ENCODE results near the gene TACC3. TPM values are rescaled to one million over a fixed set of nuclear protein-coding genes. Genes with fewer than 3 reads are reported as not detected.

Gene TACC3
- total and polyA plus RNA-seq, 12 donors = 5.5 to 26.5 (median 11.4) TPM

- Histone ChIP-seq H3K27ac (no peak overlapping the region), H3K9me3 (replicated peaks in 1 of 3) (no peaks in the 10 kb centered on the region), H3K27me3 (peaks cover 12% of the 10 kb centered on the region), H3K4me1 (replicated peaks in 1 of 2) (peaks cover 10 to 15% of the 10 kb centered on the region in 2 donors), H3K36me3 (replicated peaks in 1 of 2) (no peaks in the 10 kb centered on the region), H3K4me3 (no peak overlapping the region)
- intact Hi-C loops (cut with DNase I) = no loop called here
- DNase-seq = no peak
- WGBS, 4 donors = 85 to 91% (median 87%) methylated on average over 6 to 10 of the region's 10 CpGs
- TF ChIP-seq CTCF (IDR thresholded peaks at IDR 0.05) (no peak), POLR2A (IDR thresholded peaks at IDR 0.05) (no peak)
Measured at GRCh38 chr4:1790005-1790404, 68.7 kb downstream of the TACC3 start.

GRCh38 chr4:1792158-1792831 lies 71.0 kb downstream of the TACC3 start:
- Histone ChIP-seq H3K27me3 (peaks cover 33% of the 10 kb centered on the region), H3K4me3 (no peak overlapping the region), H3K4me1 (replicated peaks in 1 of 2) (peaks cover 13 to 16% of the 10 kb centered on the region in 2 donors), H3K36me3 (replicated peaks in 1 of 2) (no peaks in the 10 kb centered on the region), H3K9me3 (replicated peaks in 1 of 3) (no peaks in the 10 kb centered on the region), H3K27ac (no peak overlapping the region)
- DNase-seq = no peak
- intact Hi-C loops (cut with DNase I) = no loop called here
- 64 to 88% (median 76%) methylated on average over 4 to 29 of the region's 29 CpGs for WGBS, 4 donors
- no peak for TF ChIP-seq POLR2A (IDR thresholded peaks at IDR 0.05)
- TF ChIP-seq CTCF (IDR thresholded peaks at IDR 0.05) = no peak

GRCh38 chr4:1792832-1793495 lies 71.6 kb downstream of the TACC3 start, which contains the start of gene FGFR3:
TSS of gene FGFR3 (plus strand) at chr4:1793293. CDS start at chr4:1793935, 642 bp downstream.
- peaks cover 33% of the 10 kb centered on the region for H3K27me3 ChIP-seq
- intact Hi-C loops (cut with DNase I) = no loop called here
- peak in 1 of 2 donors; percentile 18 for TF ChIP-seq POLR2A (IDR thresholded peaks at IDR 0.05)
- no peak for TF ChIP-seq CTCF (IDR thresholded peaks at IDR 0.05)

GRCh38 chr4:1793496-1793840 lies 72.1 kb downstream of the TACC3 start:
- H3K36me3 ChIP-seq (replicated peaks in 1 of 2) = no peaks in the 10 kb centered on the region
- H3K4me1 ChIP-seq (replicated peaks in 1 of 2) = peaks cover 13 to 16% of the 10 kb centered on the region in 2 donors
- 0 to 1% (median 0%) methylated on average over 1 to 43 of the region's 44 CpGs; no CpG with 5 or more reads in 1 of the 4 donors for WGBS, 4 donors
- TF ChIP-seq POLR2A (IDR thresholded peaks at IDR 0.05) (no peak), CTCF (IDR thresholded peaks at IDR 0.05) (no peak)
- H3K27me3 ChIP-seq = peaks cover 33% of the 10 kb centered on the region
- intact Hi-C loops (cut with DNase I) = no loop called here
- no peaks in the 10 kb centered on the region for H3K9me3 ChIP-seq (replicated peaks in 1 of 3)
- peak in 5 of 7 donors; percentile 20 to 49 (median 41) for DNase-seq
- H3K4me3 ChIP-seq = peak overlapping the region in 1 of 4 donors; percentile 65
- no peak overlapping the region for H3K27ac ChIP-seq

More at GRCh38 chr4:1792832-1793495, 71.6 kb downstream of the TACC3 start, which contains the start of gene FGFR3:
- peak in 1 of 7 donors; percentile 30 for DNase-seq
- no peaks in the 10 kb centered on the region for H3K9me3 ChIP-seq (replicated peaks in 1 of 3)
- H3K4me1 ChIP-seq (replicated peaks in 1 of 2) = peaks cover 13 to 16% of the 10 kb centered on the region in 2 donors
- peak within 1 kb of the TSS in 1 of 4 donors; percentile 65 for H3K4me3 ChIP-seq
- WGBS, 4 donors = 0 to 11% (median 3%) methylated on average over 2 to 95 of the region's 95 CpGs
- no peaks in the 10 kb centered on the region for H3K36me3 ChIP-seq (replicated peaks in 1 of 2)
- H3K27ac ChIP-seq = no peak within 1 kb of the TSS

Measured in adrenal gland (tissue), 12 donors.